ENCODE results near the gene ARL17B. TPM values are rescaled to one million over a fixed set of nuclear protein-coding genes. Genes with fewer than 3 reads are reported as not detected.
"Not testable (repeated sequence)": the region's sequence is repeated elsewhere in the genome, so short reads cannot be mapped to it uniquely, and the experiment has no call there.

Gene ARL17B
- total RNA-seq (2014; rRNA removed), result 11.3 and 14.9 TPM in 2 replicates
- polyA plus RNA-seq (2012), result 7.2 TPM

DNA sequence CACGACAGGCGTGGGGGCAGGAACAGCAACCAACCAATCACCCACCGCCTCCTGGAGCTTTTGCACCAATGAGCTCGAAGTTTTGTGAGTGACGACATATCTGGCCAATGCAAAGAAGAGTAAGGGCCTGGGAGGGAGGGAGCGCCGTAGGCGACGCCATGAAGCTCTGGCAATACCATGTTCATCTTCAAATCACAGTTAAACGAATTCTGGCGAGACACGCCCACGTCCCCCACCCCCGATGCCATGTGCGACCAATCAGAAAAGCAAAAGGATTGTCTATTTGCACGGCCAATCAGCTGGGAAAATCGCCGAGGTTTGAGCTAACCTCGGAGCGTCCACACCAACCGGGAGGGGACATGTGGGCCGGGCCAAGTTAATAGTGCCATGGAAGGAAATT is at the start of gene ARL17B:
Gene ARL17B, minus strand, starts transcription at position 12 of the 400 bp plus-strand sequence. CDS start 3,369 bp downstream, outside the sequence.
- DNase-seq (ENCODE audit: low read depth), result not testable (repeated sequence)

DNA sequence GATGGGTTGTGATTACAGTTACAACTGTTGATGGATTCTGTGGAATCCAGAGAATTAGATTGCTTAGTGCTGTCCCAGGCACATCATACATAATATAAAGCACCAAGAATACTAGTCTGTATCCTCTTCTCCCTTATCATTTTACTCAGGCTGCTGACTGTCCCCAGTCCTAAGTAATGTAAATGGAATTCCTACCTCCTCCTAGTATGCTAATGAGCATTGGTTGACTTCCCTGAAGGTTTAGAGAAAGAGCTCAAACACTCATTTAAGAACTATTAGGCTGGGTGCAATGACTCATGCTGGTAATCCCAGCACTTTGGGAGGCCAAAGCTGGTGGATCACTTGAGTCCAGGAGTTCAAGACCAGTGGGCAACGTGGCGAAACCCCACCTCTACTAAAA is 48.3 kb upstream of the ARL17B start:
- not testable (repeated sequence) for DNase-seq (ENCODE audit: low read depth)

GRCh38 chr17:46407155-46407554 is 45.6 kb upstream of the ARL17B start:
- DNase-seq (ENCODE audit: low read depth), result not testable (repeated sequence)

GRCh38 chr17:46401033-46401787 is 39.6 kb upstream of the ARL17B start:
- not testable (repeated sequence) for DNase-seq (ENCODE audit: low read depth)

DNA sequence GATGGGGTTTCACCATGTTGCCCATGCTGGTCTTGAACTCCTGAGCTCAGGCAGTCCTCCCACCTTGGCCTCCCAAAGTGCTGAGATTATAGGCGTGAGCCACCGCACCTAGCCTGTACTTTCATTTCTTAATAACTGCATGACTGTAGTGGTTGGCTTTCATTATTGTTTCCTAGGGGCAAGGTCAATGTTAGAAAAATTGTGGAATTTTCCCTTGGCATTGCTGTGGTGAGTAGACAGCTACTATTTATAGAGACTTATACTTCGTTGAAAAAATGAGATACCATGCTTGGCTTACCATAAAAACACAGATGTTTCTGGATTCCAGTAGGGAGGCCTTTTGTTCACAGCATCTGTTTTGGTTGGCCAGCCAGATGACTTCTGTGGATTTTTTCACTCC is 39.0 kb upstream of the ARL17B start:
- DNase-seq (ENCODE audit: low read depth), result not testable (repeated sequence)

GRCh38 chr17:46399993-46400392 is 38.4 kb upstream of the ARL17B start:
- DNase-seq (ENCODE audit: low read depth), result not testable (repeated sequence)

- not testable (repeated sequence) for DNase-seq (ENCODE audit: low read depth)
Observed at GRCh38 chr17:46396292-46396691, 34.7 kb upstream of the ARL17B start.

DNA sequence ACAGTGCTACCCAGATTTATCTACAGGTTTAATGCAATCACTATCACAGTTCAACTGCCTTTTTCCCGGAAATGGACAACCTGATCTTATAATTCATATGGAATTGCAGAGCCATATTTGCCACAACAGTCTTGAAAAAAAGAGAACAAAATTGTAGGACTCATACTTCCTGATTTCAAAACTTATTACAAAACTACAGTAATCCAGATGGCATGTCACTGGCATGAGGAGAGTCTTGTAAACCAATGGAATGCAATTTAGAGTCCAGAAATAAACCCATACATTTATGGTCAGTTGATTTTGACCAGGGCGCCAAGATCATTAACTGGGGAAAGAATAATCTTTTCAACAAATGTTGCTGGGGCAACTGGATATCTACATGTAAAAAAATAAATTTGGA is 32.1 kb upstream of the ARL17B start:
- not testable (repeated sequence) for DNase-seq (ENCODE audit: low read depth)

DNA sequence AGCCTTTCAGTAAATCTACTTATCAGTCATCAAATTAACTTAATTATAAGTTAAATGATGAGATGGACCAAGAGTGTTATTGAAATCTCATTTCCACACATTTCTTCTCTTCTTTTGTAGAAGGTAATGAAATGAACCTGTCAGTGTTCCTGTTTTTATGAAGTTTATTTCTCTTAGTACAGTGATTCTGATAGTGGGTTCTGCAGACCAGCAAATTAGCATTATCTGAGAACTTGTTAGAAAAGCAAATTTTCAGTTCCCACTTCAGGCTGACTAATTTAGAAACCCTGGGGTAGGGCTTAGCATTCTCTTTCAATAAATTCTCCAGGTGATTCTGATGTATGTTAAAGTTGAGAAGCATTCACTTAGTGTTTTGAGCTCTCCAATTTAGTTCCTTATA is 23.9 kb upstream of the ARL17B start:
- DNase-seq (ENCODE audit: low read depth), result not testable (repeated sequence)

GRCh38 chr17:46383118-46383517 is 21.6 kb upstream of the ARL17B start:
- DNase-seq (ENCODE audit: low read depth), result not testable (repeated sequence)

DNA sequence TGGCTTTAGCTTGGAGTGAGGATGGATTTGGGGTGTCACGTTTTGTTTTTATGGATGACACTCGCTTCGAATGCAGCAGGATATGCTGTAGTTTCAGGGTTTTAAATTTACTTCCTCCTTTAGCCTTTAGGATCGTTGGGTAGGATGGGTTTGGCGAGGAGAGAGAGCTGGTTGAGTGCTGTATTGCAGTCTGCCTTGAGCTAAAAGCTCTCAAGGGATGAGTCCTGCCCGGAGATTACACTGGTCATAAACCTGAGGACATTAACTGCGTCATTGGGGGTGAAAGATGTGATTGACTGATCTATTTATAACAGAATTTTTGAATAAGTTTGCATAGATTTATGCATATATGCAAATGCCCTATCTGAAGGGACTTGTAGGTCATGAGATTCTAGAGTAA is 11.9 kb upstream of the ARL17B start:
- DNase-seq (ENCODE audit: low read depth), result not testable (repeated sequence)

DNA sequence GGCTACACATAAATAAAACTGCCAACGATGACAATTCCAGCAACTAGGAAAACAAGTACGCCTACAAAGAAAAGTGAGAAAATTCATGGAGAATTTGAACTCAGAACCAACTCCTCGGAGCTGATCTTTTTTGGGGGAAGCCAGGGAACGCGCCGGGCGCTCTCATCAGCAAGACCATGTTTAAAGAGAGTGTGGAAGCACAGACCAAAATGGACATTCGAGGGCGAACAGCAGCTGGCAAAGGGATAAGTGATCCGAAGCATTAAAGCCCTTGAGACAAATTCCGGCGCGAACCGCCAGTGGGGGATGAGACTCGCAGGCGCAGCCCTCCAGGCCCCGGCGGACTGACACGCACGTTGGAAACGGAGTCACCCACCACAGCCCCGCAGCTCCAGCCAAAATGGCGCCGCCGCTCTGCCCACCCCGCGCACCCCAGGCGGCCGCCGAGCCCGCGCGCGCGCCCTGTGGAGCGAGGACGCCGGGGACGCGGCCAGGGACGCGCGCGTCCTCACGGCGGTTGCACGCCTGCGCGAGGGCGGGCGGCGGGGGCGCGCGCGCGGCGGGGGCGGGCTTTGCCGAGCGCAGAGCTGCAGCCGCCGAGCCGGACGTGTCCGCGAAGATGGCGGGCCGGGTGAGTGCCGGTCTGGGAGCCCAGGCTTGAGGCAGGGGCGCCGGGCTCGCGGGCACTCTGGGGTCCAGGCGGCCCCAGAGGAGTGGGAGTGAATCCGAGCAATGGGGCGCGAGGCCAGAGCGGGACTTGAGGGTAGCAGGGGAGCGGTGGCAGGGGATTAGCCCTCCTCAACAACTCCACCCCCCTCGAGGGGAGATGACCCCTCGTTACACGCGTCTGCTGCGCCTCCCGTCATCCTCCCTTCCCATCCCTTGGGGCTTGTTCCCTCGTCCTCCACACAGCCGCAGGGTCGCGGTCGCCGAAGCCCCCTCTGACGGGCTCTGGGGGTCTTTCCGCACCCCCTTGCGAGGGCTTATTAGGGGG is 11.0 kb upstream of the ARL17B start:
- not testable (repeated sequence) for DNase-seq (ENCODE audit: low read depth)

GRCh38 chr17:46367520-46367919 is 6.0 kb upstream of the ARL17B start:
- not testable (repeated sequence) for DNase-seq (ENCODE audit: low read depth)

DNA sequence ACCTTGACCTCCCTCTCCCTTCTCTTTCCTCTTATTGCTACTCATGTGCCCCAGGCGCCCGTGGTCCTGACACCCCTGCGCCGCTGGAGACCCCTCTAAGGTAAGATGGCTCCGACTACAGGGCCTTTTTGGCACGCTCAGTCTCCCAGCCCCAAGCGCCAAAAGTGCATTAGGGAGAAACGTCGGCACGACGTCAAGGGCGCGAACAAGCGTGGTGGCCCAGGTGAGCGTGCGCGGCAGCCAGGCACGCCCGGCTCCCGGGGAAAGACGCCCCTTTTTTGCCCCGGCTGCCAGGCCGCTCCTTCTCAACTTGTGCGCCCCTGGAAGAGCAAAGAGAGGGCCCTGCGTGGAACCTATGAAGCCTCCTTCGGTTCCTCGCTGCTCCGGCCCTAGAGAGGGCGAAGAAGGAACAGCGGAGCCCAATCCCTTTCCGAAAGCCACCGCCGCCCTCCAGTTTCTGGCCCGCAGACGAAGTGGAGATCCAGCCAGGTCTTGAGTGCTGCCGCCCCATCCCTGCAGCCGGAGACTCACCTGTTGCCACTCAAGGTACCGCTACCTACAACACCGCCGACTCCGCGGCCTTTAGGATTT is 326 bp downstream of the ARL17B start:
- not testable (repeated sequence) for DNase-seq (ENCODE audit: low read depth)

GRCh38 chr17:46353856-46354255 is 7.7 kb downstream of the ARL17B start:
- not testable (repeated sequence) for DNase-seq (ENCODE audit: low read depth)

- DNase-seq (ENCODE audit: low read depth), result not testable (repeated sequence)
Observed at GRCh38 chr17:46349060-46349459, 12.5 kb downstream of the ARL17B start.

DNA sequence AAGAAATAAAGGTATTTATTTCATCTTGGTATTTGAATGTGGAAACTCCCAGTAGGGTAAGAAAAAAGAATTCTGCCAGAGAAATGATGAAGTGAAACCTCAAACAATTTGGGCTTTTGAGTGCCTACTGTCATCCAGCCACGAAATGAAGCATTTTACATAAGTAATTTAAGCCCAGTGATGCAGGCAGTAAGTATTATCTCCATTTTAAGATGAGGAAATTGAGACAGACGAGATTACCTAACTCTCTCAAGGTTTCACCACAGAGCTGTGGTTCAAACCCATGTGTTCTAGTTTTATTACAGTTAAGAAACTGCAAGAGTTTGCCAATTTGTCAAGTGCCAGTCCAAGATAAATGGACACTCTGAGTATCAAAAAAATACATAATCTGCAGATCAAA is 13.2 kb downstream of the ARL17B start:
- not testable (repeated sequence) for DNase-seq (ENCODE audit: low read depth)

DNA sequence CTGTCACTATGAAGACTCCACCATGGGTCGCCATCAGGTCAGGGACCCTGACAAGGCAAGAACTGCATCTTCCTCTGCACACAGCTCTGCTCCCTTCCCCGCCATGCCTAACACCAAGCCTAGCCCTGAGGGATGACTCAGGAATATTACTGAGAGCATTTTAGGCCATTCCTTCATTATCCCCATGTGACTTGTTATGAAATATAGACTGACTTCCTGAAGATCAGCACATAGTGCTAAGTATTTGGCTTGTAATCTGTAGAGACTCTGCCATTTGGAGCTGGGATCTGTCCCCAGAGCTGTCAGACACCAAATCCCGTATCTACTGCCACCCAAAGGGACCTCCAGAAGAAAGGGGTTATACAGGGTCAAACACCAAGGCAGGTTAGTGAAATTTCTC is 19.4 kb downstream of the ARL17B start:
- not testable (repeated sequence) for DNase-seq (ENCODE audit: low read depth)

DNA sequence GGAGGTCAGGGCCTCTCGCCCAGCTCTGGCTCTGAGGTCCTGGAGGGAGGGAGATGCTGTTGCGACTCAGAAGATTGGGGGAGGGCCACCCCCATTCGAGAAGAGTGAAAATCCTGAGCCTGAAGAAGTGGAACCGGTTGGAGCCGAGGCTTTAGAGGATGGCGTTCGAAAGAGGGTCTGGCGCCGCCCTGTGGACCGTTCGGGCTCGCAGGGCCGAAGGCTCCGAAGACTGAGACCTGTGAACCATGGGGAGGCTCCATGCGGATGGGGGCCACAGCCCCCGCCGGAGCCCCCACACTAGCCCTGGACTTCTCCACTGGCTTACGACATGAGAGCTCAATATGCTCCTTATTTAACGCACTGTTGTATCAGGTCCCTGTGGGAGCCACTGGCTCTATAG is 20.3 kb downstream of the ARL17B start:
- not testable (repeated sequence) for DNase-seq (ENCODE audit: low read depth)

GRCh38 chr17:46294831-46295230 is 66.7 kb downstream of the ARL17B start, which contains the start of gene LRRC37A:
Gene LRRC37A (plus strand): TSS chr17:46295131. CDS start chr17:46295134, 3 bp downstream.
- not testable (repeated sequence) for DNase-seq (ENCODE audit: low read depth)

- not testable (repeated sequence) for DNase-seq (ENCODE audit: low read depth)
Observed at GRCh38 chr17:46291618-46292017, 69.9 kb downstream of the ARL17B start.

Data from LHCN-M2 (cell line).